Limb (tissue), 2 donors: Measurements from ENCODE around the gene KCNJ6.

Source experiments
- DNase-seq, 2 donors: peaks; one replicate each; pipeline ENCODE4 v3.0.0-alpha.2; 2016; ENCODE audit errors: extremely low spot score in 2 of 2

The KCNJ6 gene

GRCh38 chr21:37574316-37574715 lies 341.9 kb downstream of the KCNJ6 start:
- no peak for DNase-seq

- DNase-seq, result no peak
These were observed 344.8 kb downstream of the KCNJ6 start for GRCh38 chr21:37571442-37571841.

- no peak for DNase-seq
These were observed 347.3 kb downstream of the KCNJ6 start for GRCh38 chr21:37568916-37569315.

- no peak for DNase-seq
These were observed 347.8 kb downstream of the KCNJ6 start for GRCh38 chr21:37568415-37568814.

GRCh38 chr21:37566790-37567615 lies 349.3 kb downstream of the KCNJ6 start:
- no peak for DNase-seq

GRCh38 chr21:37565530-37566223 lies 350.6 kb downstream of the KCNJ6 start:
- DNase-seq, result no peak

GRCh38 chr21:37564924-37565529 lies 351.2 kb downstream of the KCNJ6 start:
- DNase-seq, result no peak

- no peak for DNase-seq
These were observed 351.8 kb downstream of the KCNJ6 start for GRCh38 chr21:37564341-37564923.

- DNase-seq, result peak; percentile 92 to 95
These were observed 352.5 kb downstream of the KCNJ6 start for GRCh38 chr21:37563641-37564340.

GRCh38 chr21:37562920-37563640 lies 353.2 kb downstream of the KCNJ6 start:
- DNase-seq, result no peak

- no peak for DNase-seq
These were observed 354.0 kb downstream of the KCNJ6 start for GRCh38 chr21:37561941-37562919.

- DNase-seq, result no peak
These were observed 354.8 kb downstream of the KCNJ6 start for GRCh38 chr21:37561506-37561905.

- no peak for DNase-seq
These were observed 355.9 kb downstream of the KCNJ6 start for GRCh38 chr21:37560385-37560784.

- no peak for DNase-seq
These were observed 357.5 kb downstream of the KCNJ6 start for GRCh38 chr21:37558676-37559211.
